Measurements from ENCODE around the gene ARRB2.

Gene ARRB2

DNA sequence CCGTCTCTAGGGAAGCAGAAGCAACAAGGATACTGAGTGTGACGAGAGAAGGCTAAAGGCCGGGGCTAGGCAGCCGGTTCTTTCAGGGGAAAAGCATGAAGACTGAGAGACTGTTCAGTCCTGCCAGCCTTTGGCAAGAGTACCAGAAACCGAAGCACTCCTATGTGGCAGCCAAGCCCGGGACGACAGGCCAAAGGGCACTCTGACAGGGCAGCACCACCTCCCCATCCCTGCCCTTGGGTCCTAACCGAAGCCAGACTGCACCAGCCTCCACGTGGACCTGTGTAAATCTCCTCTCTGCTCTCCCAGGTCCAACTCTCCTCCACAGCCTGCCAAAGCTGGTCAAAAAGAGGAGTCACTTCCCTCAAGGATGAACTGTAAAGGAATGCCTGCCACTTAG, 45.4 kb upstream of the ARRB2 start (continued):
- TF ChIP-seq, protein P1, sequence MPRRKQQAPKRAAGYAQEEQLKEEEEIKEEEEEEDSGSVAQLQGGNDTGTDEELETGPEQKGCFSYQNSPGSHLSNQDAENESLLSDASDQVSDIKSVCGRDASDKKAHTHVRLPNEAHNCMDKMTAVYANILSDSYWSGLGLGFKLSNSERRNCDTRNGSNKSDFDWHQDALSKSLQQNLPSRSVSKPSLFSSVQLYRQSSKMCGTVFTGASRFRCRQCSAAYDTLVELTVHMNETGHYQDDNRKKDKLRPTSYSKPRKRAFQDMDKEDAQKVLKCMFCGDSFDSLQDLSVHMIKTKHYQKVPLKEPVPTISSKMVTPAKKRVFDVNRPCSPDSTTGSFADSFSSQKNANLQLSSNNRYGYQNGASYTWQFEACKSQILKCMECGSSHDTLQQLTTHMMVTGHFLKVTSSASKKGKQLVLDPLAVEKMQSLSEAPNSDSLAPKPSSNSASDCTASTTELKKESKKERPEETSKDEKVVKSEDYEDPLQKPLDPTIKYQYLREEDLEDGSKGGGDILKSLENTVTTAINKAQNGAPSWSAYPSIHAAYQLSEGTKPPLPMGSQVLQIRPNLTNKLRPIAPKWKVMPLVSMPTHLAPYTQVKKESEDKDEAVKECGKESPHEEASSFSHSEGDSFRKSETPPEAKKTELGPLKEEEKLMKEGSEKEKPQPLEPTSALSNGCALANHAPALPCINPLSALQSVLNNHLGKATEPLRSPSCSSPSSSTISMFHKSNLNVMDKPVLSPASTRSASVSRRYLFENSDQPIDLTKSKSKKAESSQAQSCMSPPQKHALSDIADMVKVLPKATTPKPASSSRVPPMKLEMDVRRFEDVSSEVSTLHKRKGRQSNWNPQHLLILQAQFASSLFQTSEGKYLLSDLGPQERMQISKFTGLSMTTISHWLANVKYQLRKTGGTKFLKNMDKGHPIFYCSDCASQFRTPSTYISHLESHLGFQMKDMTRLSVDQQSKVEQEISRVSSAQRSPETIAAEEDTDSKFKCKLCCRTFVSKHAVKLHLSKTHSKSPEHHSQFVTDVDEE (CRISPR knock-in tag; IDR thresholded peaks at IDR 0.05) = no peak
- TF ChIP-seq GLIS3 (CRISPR knock-in tag; IDR thresholded peaks at IDR 0.05) (no peak), CREB5 (CRISPR knock-in tag; IDR thresholded peaks at IDR 0.05; ENCODE audit: low read depth) (no peak), ZFP3 (CRISPR knock-in tag; IDR thresholded peaks at IDR 0.05) (no peak)

GRCh38 chr17:4666296-4666695, 44.1 kb upstream of the ARRB2 start:
- no peak for ATAC-seq
- no peak for TF ChIP-seq CREB5 (CRISPR knock-in tag; IDR thresholded peaks at IDR 0.05; ENCODE audit: low read depth)
- TF ChIP-seq ESRRG (CRISPR knock-in tag; IDR thresholded peaks at IDR 0.05) = no peak
- TF ChIP-seq ARNTL (CRISPR knock-in tag; IDR thresholded peaks at IDR 0.05; ENCODE audit: borderline replicate concordance, low read depth) = no peak

DNA sequence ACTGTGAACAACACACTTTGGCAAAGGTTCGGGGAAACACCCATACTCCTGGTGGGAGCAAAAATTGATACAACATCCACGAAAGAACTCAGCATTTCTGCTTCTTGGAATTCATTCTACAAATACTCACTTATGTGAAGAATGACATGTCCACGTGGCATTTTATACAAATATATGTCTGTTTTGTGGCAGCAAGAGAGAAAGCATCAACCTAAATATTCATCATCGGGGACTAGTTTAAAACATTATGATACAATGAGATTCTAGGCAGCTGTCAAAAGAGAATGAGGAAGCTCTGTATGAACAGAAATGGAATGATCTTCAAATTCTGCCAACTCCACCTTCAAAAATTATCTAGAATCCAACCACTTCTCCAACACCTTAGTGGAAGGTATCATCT, 43.3 kb upstream of the ARRB2 start:
- ATAC-seq = no peak
- no peak for TF ChIP-seq GLIS3 (CRISPR knock-in tag; IDR thresholded peaks at IDR 0.05)
- TF ChIP-seq TCF4 (CRISPR knock-in tag; IDR thresholded peaks at IDR 0.05; ENCODE audit: borderline replicate concordance) = no peak
- no peak for TF ChIP-seq ARNTL (CRISPR knock-in tag; IDR thresholded peaks at IDR 0.05; ENCODE audit: borderline replicate concordance, low read depth)
- TF ChIP-seq CREB5 (CRISPR knock-in tag; IDR thresholded peaks at IDR 0.05; ENCODE audit: low read depth) = no peak
- TF ChIP-seq ZFP30 (CRISPR knock-in tag; IDR thresholded peaks at IDR 0.05) = no peak
- TF ChIP-seq, protein P2, sequence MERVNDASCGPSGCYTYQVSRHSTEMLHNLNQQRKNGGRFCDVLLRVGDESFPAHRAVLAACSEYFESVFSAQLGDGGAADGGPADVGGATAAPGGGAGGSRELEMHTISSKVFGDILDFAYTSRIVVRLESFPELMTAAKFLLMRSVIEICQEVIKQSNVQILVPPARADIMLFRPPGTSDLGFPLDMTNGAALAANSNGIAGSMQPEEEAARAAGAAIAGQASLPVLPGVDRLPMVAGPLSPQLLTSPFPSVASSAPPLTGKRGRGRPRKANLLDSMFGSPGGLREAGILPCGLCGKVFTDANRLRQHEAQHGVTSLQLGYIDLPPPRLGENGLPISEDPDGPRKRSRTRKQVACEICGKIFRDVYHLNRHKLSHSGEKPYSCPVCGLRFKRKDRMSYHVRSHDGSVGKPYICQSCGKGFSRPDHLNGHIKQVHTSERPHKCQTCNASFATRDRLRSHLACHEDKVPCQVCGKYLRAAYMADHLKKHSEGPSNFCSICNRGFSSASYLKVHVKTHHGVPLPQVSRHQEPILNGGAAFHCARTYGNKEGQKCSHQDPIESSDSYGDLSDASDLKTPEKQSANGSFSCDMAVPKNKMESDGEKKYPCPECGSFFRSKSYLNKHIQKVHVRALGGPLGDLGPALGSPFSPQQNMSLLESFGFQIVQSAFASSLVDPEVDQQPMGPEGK (CRISPR knock-in tag; IDR thresholded peaks at IDR 0.05; ENCODE audit: borderline replicate concordance) = no peak
- TF ChIP-seq TOX (CRISPR knock-in tag; IDR thresholded peaks at IDR 0.05; ENCODE audit: borderline replicate concordance) = no peak
- TF ChIP-seq ZC3H10 (CRISPR knock-in tag; IDR thresholded peaks at IDR 0.05) = no peak
- TF ChIP-seq, protein P1 (CRISPR knock-in tag; IDR thresholded peaks at IDR 0.05) = no peak
- TF ChIP-seq, protein P3, sequence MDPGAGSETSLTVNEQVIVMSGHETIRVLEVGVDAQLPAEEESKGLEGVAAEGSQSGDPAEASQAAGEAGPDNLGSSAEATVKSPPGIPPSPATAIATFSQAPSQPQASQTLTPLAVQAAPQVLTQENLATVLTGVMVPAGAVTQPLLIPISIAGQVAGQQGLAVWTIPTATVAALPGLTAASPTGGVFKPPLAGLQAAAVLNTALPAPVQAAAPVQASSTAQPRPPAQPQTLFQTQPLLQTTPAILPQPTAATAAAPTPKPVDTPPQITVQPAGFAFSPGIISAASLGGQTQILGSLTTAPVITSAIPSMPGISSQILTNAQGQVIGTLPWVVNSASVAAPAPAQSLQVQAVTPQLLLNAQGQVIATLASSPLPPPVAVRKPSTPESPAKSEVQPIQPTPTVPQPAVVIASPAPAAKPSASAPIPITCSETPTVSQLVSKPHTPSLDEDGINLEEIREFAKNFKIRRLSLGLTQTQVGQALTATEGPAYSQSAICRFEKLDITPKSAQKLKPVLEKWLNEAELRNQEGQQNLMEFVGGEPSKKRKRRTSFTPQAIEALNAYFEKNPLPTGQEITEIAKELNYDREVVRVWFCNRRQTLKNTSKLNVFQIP (CRISPR knock-in tag; IDR thresholded peaks at IDR 0.05; ENCODE audit: borderline replicate concordance, low read depth) = no peak
- no peak for TF ChIP-seq ZNF565 (CRISPR knock-in tag; conservative IDR thresholded peaks at IDR 0.05; ENCODE audit: low read depth)
- TF ChIP-seq CSRNP3 (CRISPR knock-in tag; IDR thresholded peaks at IDR 0.05) = no peak
- no peak for TF ChIP-seq CSDC2 (CRISPR knock-in tag; IDR thresholded peaks at IDR 0.05)

Data from SK-N-SH treated with all-trans-retinoic acid at 6 μM for 48 hours (cell line).